Activated CD4-positive, alpha-beta T cell treated with anti-CD3 and anti-CD28 coated beads, Interleukin-2, Interleukin-6, amounts not matched to agents 100 ng/mL and 50 ng/mL, durations not matched to agents 16 hours and 8 hours (primary cell): ENCODE data around the gene ZCCHC2.

Source experiments
- DNase-seq: peaks from one replicate; pipeline ENCODE4 v3.0.0-alpha.2; 2020

The ZCCHC2 gene

DNA sequence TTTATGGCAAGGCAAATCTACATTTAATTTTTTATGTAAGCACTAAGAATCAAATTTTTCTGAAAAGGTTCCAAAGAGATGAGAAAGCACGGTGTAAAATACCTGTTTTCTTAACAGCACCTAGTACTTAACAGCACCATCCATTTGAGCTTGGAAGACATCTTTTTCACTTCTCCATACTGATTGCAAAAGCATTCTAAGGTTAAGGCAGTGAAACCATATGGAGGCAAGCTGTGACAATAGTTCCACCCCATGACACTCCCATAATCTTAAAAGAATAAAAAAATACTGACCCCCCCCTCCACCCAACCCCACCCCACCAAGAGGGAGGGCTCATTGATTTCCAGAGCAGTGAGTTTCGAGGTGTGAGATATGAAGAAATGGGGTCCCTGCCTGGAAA lies 60.6 kb downstream of the ZCCHC2 start:
- no peak for DNase-seq

DNA sequence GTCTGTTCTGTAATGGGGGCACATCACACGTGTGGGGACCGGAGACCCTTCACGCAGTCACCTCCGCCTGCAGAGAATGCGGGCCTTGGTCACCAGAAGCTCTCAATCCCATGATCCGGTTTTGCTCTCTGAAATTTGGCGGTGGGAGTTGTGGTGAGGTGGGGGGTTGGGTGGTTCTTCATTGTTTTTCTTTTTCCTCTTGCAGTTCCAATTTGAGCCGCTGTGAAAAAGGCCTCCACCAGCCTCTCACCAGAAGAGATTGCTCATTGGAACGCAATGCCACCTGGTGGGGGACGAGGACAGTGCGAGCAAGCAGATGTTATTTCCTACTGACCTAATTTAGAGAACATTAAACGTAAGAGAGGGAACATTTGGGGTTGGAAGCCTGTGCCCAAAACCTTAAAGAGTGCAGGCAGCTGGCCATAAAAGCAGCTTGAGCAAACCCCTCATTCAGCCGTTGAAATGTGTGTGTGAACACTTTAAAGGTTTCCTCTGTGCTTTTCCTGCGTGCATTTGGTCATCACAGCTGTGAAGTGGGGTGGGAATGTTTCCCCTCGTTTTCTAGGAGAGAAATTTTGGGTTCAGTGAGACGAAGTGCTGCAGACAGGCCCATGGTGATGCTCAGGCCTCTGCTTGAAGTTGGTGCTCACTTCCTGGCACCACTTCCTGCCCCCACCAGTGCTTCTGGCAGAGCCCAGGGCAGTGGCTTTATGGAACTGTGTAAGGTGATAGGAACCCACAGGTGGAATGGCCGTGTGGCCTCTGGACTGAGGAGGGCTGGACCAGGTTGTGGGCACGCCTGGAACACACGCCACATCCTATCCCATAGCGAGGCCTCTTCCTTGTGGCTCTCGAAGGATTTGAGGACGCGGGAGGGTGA lies 61.7 kb downstream of the ZCCHC2 start:
- DNase-seq, result peak; percentile 92

DNA sequence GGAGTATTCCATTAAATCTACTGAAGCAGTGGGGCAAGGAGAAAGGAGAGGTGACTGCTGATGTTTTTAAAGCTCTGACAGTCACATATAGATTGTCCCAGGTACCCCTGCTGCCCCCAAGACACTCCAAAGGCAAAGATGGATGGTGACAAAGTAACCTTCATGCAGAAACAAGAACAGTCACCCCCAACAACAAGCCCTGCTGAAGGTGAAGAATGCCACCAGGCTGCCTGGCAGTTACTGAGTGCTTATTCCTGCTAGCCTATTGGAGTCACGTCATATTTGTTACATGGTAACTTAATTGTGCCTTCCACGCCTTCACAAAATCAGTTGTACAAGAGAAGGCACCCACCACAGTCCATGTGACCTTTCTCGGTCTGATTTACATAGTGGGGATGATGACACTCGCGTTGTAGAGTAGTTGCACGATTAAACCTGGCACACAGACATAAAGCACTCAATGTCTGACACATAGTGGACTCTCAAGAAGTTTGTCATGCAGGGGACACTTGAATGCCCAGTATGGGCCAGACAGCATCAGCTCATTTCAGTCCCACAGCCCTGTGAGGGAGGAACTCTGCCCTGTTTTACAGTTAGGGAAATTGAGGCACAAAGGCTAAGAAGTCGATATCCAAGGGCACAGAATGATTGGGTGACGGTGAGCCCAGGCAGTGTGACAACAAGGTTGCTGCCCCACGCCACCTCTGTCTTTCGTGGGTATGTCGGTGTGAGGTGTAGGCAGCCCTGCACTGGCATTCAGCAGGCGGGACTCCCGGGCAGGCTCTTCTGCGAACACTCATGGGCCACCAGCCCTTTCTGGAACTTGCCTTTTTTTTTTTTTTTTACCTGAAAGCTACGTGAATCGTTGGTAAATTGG lies 62.7 kb downstream of the ZCCHC2 start:
- peak; percentile 37 for DNase-seq

DNA sequence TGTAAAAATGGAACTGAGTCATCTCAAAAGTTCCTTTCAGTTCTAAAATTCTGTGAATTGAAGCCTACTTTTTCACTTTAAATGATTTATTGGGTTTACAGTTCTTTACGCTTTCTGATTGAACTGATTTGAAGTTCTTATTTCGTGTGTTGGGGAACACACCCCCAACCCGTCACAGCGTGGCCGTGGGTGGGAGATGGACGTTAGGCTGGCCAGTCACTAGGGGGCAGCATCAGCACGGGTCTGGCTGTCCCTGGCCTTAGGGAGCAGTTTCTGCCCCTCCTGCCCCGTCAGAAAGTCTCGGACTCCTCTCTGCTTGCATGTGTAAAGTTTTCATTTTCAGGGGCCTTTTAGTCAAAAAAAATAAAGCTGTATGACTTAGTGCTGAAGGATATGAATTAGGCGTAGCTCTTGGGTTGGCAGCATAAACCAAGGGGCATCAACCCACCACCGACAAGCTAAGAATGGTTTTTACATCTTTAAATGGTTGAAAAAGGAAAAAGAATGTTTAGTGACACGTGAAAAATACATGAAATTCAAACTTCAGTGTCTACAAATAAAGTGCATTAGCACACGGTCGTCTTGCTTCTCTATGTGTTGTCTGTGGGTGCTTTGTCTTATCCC lies 63.4 kb downstream of the ZCCHC2 start:
- DNase-seq, result peak; percentile 92

DNA sequence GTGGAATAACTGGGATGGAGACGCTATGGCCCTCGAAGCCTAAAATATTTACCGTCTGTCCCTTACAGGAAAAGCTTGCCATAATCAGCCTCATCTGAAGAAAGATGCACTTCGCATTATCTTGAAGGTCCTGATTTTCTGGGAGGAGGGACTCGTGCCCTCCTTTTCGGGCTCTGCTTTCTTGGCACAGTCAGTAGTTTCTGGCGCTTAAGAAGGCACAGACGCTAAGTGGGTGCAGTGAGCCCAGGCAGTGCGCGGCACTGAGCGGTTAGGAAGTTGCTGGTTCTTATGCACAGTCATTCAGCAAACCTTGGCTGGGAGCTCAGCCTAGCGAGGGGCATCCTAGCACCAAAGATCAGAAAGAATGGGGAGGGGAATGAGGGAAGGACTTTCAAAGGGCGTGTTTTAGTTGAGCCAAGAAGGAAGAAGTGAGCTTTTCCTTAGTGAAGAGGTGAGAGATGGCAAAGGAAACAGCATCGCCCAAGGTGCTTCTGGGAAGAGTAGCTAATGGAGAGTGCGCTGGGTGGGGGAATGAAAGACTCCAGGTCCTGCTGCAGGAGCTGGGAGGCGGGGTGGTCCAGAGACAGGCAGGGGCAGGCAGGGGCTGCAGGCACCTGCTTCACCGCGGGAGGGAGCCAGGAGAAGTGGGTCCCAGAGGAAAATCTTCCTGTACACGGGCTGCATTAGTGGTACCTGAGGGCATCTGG lies 64.1 kb downstream of the ZCCHC2 start:
- DNase-seq, result no peak

DNA sequence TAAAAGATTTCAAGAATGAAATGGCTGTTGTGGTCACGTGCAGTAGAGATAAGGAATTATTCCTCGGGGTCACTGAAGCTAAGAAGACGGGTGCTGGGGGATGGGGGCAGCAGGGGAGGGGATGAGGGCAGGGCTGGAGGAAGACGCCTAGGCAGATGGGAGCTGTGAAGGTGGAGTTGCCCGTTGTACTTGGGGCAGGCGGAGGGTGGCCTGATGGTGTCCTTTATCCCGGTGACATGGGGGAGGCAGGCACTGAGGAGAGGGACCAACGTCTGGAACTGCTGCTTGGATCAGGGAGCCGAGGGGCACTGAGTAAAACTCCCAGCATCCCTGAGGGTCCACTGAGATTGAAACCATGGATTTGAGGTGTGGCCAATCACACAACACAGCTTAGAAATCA lies 64.9 kb downstream of the ZCCHC2 start:
- no peak for DNase-seq

DNA sequence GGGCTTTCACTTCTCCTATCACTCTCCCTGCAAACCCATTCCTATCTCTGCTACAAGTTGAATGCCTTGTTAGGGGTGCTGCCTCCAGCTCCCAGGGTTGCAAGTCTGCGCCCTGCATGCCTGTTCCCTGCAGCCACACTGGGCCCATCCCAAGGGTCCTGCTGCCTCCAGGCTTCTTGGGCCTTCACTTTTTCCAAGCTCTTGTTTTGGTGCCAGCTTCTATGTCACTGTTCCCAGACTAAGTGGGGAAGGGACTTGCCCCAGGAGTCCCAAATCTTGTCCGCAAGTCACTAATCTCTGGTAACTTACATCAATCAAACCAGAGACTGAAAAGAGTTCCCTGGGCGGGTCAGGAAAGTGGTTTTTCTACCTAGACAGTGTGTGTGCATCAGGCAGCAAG lies 65.4 kb downstream of the ZCCHC2 start:
- no peak for DNase-seq

DNA sequence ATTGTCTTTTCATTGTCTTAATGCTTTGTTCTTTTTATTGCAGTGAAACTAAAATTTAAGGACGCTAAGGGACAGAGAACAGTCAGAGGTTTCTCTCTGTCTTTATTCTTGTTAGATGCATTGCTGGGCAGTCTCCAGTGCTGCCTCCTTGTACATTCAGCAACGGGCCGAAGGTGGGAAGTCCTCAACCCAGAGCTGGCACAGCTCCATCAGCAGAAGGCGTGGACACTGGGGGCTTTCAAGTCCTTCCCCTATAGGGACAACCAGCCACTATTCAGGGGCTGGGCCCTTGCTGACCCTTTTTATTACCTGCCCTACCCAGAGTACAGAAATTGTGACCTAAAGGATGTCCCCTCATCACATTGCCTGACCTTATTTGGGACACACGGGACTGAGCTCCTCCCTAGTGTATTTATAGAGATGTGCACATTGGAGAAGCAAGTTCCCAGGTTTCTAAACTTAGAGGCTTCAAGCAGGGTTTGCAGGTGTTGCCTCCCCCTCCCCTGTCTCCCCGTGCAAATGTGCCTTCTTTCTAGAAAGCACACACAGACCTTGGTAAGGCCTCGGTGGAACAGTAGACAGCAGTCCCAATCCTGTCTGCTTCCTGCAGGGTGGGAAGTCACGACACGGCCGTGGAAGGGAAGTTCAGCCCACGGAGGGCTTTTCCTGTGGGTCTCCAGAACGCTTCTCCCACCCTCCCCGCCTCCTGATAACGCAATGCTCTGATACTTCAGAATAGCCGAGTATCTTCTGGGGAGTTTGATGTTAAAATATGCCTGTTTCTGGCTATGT lies 68.2 kb downstream of the ZCCHC2 start:
- DNase-seq, result no peak

DNA sequence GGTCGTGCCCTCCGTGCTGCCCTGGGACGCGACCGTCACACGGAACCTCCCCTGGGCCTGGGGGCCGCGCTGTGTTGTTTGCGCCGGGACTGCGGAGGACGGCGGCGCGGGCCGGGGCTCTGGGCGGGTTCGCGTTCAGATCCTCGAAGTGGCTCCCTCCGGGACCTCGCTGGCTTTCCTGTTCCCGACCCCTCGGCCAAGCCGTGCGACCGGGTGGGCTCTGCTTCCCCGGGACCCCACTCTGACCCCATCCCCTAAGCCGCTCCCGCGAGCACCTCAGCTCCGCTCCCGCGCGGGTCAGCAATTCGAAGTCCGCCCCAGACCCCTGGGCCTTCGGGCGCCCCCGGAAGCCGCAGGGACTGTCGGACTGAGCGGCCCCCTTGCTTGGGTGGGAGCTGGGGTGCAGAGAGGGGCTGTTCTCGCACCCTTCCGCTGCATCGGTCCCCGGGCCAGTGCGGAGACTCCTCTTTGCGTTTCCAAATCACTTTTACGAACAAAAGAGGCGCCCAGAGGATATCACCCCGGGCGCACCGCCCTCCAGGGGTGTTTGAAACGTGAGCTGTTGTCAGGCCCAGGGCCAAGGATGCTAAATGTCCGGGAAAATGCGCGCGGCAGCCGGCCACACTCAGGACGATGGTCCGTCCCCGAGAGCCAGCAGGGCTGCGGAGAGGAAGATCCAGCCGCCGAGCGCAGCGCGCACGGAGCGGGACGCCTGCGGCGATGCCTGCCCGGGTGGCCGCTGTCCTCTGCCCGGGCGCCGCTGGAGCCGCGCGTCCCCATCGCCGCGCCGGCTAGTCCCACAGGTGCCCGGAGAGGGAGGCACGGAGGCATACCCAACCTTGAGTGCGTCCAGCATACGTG lies 73.5 kb downstream of the ZCCHC2 start:
- no peak for DNase-seq

DNA sequence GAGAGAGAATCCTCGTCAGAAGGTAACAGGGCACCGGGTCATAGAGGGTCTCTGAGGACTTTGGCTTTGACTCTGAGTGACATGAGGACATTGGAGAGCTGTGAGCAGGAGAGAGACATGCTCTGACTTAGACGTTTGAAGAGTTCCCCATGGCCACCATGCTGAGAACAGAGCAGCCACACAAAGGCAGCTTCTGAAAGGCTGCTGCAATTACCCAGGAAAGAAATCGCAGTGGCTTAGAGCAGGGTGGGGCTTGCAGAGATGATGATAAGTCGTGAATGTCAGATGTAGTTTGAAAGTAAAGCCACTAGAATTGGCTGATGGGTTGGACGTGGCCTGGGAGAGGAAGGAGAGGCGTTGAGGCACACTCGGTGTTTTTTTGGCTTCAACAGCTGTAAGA lies 79.0 kb downstream of the ZCCHC2 start:
- DNase-seq, result no peak

DNA sequence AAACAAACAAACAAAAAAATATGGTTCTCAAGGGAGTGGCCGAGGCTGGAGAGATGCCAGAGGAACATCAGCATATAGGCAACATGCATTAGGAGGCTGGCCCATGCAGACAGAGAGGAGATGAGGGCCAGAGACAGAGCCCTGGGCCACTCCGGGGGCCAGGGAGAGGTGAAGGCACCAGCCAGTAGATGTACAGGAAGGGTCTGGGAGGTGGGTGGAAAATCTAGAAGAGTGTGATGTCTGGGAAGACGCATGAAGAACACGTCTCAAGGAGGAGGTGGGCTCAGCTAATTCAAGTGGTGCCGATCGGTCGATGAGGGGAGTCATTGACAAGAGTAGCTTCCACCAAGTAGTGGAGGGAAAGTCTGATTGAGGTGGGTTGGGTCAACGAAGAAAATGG lies 79.9 kb downstream of the ZCCHC2 start:
- no peak for DNase-seq

DNA sequence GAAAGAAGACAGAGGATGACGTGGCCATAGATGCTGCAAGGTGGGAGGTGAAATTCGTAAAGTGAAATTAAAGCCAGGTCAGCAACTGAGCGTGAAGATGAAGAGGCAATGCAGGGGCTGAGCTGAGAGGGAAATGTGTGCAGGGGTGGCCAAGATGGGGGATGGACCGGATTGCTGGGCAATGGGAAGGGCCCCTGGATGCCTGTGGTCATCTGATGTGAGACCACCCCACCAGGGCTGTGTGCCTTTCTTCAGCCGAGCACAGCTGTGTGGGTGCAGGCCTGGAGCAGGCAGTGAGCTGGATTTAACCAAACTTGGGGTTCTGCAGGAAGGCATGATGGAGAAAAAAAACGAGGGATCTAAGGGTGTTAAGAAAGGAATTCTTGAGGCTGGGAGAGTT lies 80.4 kb downstream of the ZCCHC2 start:
- DNase-seq, result no peak

DNA sequence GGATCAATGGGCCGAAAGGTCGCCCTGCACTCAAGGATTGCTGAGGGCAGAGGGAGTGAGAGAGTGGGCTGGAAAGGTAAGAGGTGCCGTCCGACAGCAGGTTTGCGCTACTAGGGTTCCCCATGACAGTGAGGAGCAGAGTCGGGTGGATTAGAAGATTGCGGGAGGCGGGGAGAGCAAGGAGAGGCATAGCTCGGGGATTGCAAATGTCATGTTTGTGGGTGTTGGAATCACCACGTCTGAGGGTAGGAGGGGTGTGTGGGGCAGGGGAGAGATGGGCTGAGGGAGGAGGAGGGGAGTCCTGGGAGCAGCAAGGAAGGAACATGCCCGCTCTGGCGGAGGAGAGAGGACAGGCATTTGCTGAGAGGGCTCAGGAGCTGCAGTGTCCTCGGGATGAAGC lies 81.2 kb downstream of the ZCCHC2 start:
- no peak for DNase-seq

DNA sequence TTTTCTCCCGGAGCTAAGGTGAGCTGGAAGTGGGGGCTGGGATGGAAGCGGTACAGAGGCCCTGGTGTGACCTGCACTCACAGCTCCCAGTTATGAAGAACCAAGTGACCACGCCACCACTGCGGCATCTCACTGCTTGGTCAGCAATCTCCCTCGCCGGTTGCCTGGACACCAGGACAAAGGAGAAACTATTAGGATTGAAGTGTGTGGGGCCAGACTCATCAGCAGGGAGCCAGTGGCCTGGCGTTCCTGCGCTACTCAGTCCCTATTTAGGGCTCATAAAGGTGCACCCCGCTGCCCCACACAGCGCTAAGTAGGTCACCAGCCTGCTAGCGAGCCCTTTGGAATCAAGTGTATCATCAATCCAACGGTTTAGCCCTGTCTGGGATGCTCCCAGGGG lies 82.9 kb downstream of the ZCCHC2 start:
- no peak for DNase-seq

DNA sequence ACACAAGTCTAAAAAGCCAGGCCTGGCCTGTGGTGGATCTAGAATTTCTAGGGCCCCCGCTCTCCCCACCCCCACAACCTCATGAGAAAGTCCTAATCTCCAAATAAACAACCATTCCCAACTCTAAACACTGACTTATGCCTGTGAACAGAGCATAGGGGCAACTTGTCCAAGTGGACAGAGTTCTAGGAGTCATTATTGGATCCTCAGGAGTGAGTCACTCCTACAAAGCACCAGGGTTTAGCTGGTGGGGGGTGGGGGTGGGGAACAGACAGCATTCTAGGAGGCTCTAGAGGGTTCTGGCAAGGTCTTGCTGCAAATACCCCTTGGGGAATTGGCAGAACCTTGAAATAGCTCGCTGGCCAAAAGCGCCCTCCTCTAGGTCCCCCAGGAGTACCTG lies 83.3 kb downstream of the ZCCHC2 start:
- DNase-seq, result no peak

DNA sequence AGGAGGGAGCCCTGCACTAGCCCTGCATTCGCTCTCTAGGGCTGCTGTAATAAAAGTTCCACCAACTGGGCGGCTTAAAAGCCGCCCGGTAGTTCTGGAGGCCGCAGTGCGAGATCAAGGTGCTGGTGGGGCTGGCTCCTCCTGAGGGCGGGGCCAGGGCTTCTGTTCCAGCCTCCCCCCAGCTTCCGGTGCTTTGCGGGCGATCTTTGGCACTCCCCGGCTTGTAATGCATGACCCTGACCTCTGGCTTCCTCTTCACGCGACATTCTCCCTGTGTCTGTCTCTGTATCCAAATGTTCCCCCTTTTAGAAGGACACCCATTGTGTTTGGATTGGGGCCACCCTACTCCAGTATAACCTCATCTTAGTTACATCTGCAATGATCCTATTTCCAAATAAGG lies 84.5 kb downstream of the ZCCHC2 start:
- DNase-seq, result no peak

DNA sequence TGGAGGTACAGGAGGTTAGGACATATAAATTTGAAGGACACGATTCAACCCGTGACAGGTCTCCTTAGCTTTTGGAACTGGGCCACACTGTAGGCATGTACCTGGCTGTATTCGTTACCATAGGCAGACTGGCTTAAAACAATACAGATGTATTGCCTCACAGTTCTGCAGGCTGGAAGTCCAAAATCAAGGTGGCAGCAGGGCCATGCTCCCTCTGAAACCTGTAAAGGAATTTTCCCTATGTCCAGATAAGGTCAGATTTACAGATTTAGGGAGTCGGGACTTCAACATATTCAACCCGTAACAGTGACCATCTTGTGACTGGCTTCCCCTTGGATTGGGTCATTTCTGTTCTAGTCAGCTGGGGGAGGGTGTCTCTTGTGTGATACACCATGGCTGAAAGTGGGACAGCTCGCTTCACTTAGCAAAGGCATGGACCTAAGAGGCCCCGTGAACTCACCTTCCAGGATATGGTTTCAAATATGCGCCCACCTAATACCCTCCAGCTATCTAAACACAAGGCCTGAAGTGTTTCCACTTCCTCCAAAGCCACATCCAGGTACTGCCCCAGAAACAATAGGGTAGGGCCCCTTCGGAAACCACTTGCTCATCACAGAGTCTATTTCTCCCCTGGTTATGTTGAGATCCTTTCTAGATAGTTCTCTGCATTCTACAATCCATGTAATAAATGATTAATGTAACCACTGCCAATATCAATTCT lies 85.0 kb downstream of the ZCCHC2 start:
- DNase-seq, result no peak

DNA sequence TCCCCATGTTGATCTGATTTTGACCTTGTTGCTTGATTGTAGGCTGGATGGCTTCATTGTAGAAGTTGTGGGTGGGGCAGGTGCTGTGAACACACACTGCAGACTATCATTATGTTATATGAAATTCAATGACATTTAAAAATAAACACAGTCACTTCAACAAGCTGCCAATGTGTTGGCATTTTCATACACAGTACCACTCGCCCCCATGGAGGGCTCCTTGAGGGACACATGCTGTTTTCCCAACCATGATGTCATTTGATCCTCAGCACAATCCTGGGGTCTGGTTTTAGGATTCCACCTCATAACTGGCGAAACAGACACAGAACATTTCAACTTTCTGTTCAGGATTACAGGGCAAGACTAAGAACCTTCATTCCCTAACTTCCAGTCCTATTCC lies 86.9 kb downstream of the ZCCHC2 start:
- DNase-seq, result no peak

DNA sequence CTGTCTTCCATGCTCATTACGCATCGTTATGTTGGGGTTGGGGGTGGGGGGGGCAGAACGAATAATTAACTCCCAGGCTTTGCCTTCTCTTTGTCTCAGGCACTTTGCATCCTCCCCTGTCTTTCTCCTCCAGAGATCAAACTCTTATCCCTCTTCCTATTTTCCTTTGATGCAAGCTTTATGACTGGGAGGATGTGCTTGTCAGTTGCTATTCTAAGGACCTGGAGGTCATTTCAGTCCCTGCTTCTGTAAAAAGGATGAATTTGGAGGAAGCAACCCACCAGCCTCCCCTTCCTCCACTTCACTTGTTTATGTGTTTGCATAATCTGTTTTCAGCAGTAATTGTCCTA lies 87.5 kb downstream of the ZCCHC2 start:
- DNase-seq, result no peak

DNA sequence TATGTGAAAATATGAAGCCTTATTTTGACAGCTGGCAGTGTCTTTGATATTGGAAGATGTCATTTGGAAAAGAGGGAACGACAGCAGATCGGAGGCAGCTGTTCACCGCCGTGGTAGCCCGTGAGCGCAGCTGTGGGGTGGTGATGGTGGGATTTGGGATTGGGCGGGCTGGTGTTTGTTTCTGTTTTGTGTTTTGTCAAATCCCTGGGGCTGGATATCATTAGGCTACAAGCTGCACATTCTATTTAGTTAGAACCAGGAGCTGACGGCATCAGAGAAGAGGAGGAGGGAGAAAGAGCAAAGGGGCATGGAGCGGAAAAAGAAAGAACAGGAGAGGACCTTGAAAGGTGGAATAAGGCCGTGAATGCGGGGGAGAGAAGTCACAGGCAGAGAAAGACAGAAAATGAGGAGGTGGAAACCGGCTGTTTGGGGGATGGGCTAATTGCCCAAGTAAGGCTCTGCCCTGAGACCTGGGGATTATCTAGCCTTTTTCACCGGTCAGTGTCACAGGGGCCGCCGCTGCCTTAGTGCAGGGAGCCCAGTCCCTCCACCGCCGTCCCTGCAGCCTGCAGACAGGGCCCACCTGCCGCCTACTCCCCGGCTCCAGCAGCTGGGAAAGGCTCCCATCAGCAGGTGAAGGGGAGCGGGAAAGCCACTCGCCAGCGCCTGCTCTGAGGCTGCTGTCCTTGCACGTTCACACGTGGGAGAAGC lies 88.0 kb downstream of the ZCCHC2 start:
- no peak for DNase-seq
